Activated CD4-positive, alpha-beta T cell treated with anti-CD3 and anti-CD28 coated beads for 36 hours (primary cell): ENCODE data around the gene LTBP4. TPM values are rescaled to one million over a fixed set of nuclear protein-coding genes. Genes with fewer than 3 reads are reported as not detected.

Experiments used
- ATAC-seq: fragments of 200-7000 bp; cut with Tn5 transposase; one replicate; pipeline ENCODE4 v1.10.0; 2021; ENCODE audit warnings: mild to moderate bottlenecking, moderate library complexity
- CTCF ChIA-PET: fragments of 350-600 bp; sonication (Branson Sonifier 250); formaldehyde crosslinking; loops from one replicate; lab custom pipeline; 2021; ENCODE audit warnings: antibody characterized with exemption; lab: Charles Lee
- POLR2A ChIA-PET: fragments of 350-600 bp; sonication (Branson Sonifier 250); formaldehyde crosslinking; loops from one replicate; lab custom pipeline; 2021; ENCODE audit warnings: antibody characterized with exemption, inconsistent platforms; lab: Charles Lee
- DNase-seq: peaks from one replicate; pipeline ENCODE4 v3.0.0-alpha.2; 2020
- H3K27ac Mint-ChIP-seq: one replicate; pipeline ENCODE4 v1.8.0; 2021; ENCODE audit warnings: mixed read lengths
- H3K27me3 Mint-ChIP-seq: one replicate; pipeline ENCODE4 v1.8.0; 2021; ENCODE audit warnings: mixed read lengths
- H3K36me3 Mint-ChIP-seq: one replicate; pipeline ENCODE4 v1.8.0; 2021; ENCODE audit warnings: low read depth, mixed read lengths
- H3K4me1 Mint-ChIP-seq: one replicate; pipeline ENCODE4 v1.8.0; 2021; ENCODE audit warnings: mixed read lengths
- H3K4me3 Mint-ChIP-seq: one replicate; pipeline ENCODE4 v1.8.0; 2021; ENCODE audit warnings: mild to moderate bottlenecking, moderate library complexity, mixed read lengths
- H3K9me3 Mint-ChIP-seq: one replicate; pipeline ENCODE4 v1.8.0; 2021; ENCODE audit warnings: low read depth, mixed read lengths
- intact Hi-C, 2 experiments: fragments of 100-400 bp; cut with DNase I in 1 of 2; cut with micrococcal nuclease in 1 of 2; formaldehyde crosslinking; loops; one replicate each; pipeline versions ENCODE4 v1.14.2 to v1.15.1; 2022 to 2024; cut with DNase I, micrococcal nuclease
- total RNA-seq, 2 experiments: library from RNA; stranded (reverse); gene quantifications; one replicate each; pipeline ENCODE4 v1.2.3, GENCODE V29; 2021

Gene LTBP4
- total RNA-seq, 2 experiments from 2014 or later = 142 to 145 TPM

GRCh38 chr19:40671404-40671803 lies 70.2 kb downstream of the LTBP4 start:
- no peak for DNase-seq
- H3K4me3 Mint-ChIP-seq = no peak overlapping the region
- no peak for ATAC-seq
- H3K9me3 Mint-ChIP-seq = peaks cover 4% of the 10 kb centered on the region
- ChIA-PET CTCF (no interaction called here), POLR2A (no interaction called here)
- H3K36me3 Mint-ChIP-seq = peaks cover 32% of the 10 kb centered on the region
- intact Hi-C loops = no loop called here
- no peaks in the 10 kb centered on the region for H3K27me3 Mint-ChIP-seq
- H3K27ac Mint-ChIP-seq = no peak overlapping the region
- H3K4me1 Mint-ChIP-seq = peaks cover 6% of the 10 kb centered on the region

- Mint-ChIP-seq H3K4me1 (no peaks in the 10 kb centered on the region), H3K9me3 (peaks cover 4% of the 10 kb centered on the region), H3K4me3 (no peak overlapping the region), H3K27ac (no peak overlapping the region), H3K36me3 (peaks cover 29% of the 10 kb centered on the region), H3K27me3 (no peaks in the 10 kb centered on the region)
- intact Hi-C loops = no loop called here
- ChIA-PET CTCF (no interaction called here), POLR2A (no interaction called here)
- DNase-seq (no peak), ATAC-seq (no peak)
Observed at GRCh38 chr19:40672038-40672437, 70.9 kb downstream of the LTBP4 start.

GRCh38 chr19:40672573-40673299 lies 71.6 kb downstream of the LTBP4 start:
- H3K4me1 Mint-ChIP-seq = no peaks in the 10 kb centered on the region
- no peak overlapping the region for H3K27ac Mint-ChIP-seq
- ChIA-PET CTCF (no interaction called here), POLR2A (no interaction called here)
- no peak for ATAC-seq
- no peak for DNase-seq
- H3K36me3 Mint-ChIP-seq = peaks cover 33% of the 10 kb centered on the region
- H3K27me3 Mint-ChIP-seq = no peaks in the 10 kb centered on the region
- no peak overlapping the region for H3K4me3 Mint-ChIP-seq
- intact Hi-C loops = no loop called here
- peaks cover 4% of the 10 kb centered on the region for H3K9me3 Mint-ChIP-seq

- no peaks in the 10 kb centered on the region for H3K4me1 Mint-ChIP-seq
- ChIA-PET POLR2A (no interaction called here), CTCF (no interaction called here)
- H3K9me3 Mint-ChIP-seq = peaks cover 4% of the 10 kb centered on the region
- intact Hi-C loops = no loop called here
- no peak overlapping the region for H3K4me3 Mint-ChIP-seq
- H3K27ac Mint-ChIP-seq = no peak overlapping the region
- H3K27me3 Mint-ChIP-seq = no peaks in the 10 kb centered on the region
- peaks cover 35% of the 10 kb centered on the region for H3K36me3 Mint-ChIP-seq
- DNase-seq (no peak), ATAC-seq (no peak)
Observed at GRCh38 chr19:40673397-40673796, 72.2 kb downstream of the LTBP4 start.

- Mint-ChIP-seq H3K4me3 (no peak overlapping the region), H3K36me3 (peaks cover 27% of the 10 kb centered on the region), H3K27ac (no peak overlapping the region), H3K27me3 (no peaks in the 10 kb centered on the region), H3K4me1 (no peaks in the 10 kb centered on the region), H3K9me3 (no peaks in the 10 kb centered on the region)
- ATAC-seq (no peak), DNase-seq (no peak)
- ChIA-PET CTCF (no interaction called here), POLR2A (no interaction called here)
- intact Hi-C loops = no loop called here
Observed at GRCh38 chr19:40674291-40674690, 73.1 kb downstream of the LTBP4 start.

GRCh38 chr19:40677156-40677555 lies 76.0 kb downstream of the LTBP4 start:
- intact Hi-C loops = no loop called here
- Mint-ChIP-seq H3K27me3 (no peaks in the 10 kb centered on the region), H3K4me1 (no peaks in the 10 kb centered on the region), H3K36me3 (peaks cover 20% of the 10 kb centered on the region), H3K4me3 (no peak overlapping the region), H3K9me3 (no peaks in the 10 kb centered on the region), H3K27ac (no peak overlapping the region)
- ATAC-seq (no peak), DNase-seq (no peak)
- CTCF ChIA-PET = no interaction called here
- POLR2A ChIA-PET = no interaction called here

Other genes with a start within 250 kb of the LTBP4 start
- under 1 TPM in 1 of 2 experiments, not detected in 1; 0.09 TPM for gene HIPK4, start 211.2 kb upstream of the LTBP4 start, total RNA-seq
- 1 to 10 TPM; 1.0 to 1.4 TPM for gene PRX, start 188.0 kb upstream of the LTBP4 start, total RNA-seq
- 10 to 100 TPM; 10.0 to 14.7 TPM for gene SERTAD1, start 175.4 kb upstream of the LTBP4 start, total RNA-seq
- 10 to 100 TPM in 1 of 2 experiments, 1 to 10 TPM in 1; 8.4 to 12.0 TPM for gene SERTAD3, start 157.0 kb upstream of the LTBP4 start, total RNA-seq
- gene BLVRB, start 135.6 kb upstream of the LTBP4 start, total RNA-seq = 10 to 100 TPM; 34.1 to 35.6 TPM
- 1 to 10 TPM; 2.4 to 2.5 TPM for gene SPTBN4, start 134.4 kb upstream of the LTBP4 start, total RNA-seq
- 100 to 1,000 TPM; 100 to 155 TPM for gene SHKBP1, start 24.5 kb upstream of the LTBP4 start, total RNA-seq
- gene NUMBL, start 89.3 kb downstream of the LTBP4 start, total RNA-seq = 10 to 100 TPM; 11.6 to 18.0 TPM
- 10 to 100 TPM; 21.2 to 29.9 TPM for gene COQ8B, start 115.5 kb downstream of the LTBP4 start, total RNA-seq
- gene ITPKC, start 115.7 kb downstream of the LTBP4 start, total RNA-seq = 1 to 10 TPM; 4.6 to 5.6 TPM
- gene ACTMAP, start 149.1 kb downstream of the LTBP4 start, total RNA-seq = 10 to 100 TPM; 15.0 to 18.0 TPM
- gene SNRPA, start 149.8 kb downstream of the LTBP4 start, total RNA-seq = 100 to 1,000 TPM; 245 to 465 TPM
- gene MIA, start 174.2 kb downstream of the LTBP4 start, total RNA-seq = under 1 TPM in 1 of 2 experiments, not detected in 1; 0.57 TPM
- gene RAB4B, start 176.9 kb downstream of the LTBP4 start, total RNA-seq = 10 to 100 TPM; 26.4 to 33.7 TPM
- gene EGLN2, start 197.8 kb downstream of the LTBP4 start, total RNA-seq = 10 to 100 TPM; 85.6 to 86.6 TPM
- not detected for gene CYP2A6, start 249.1 kb downstream of the LTBP4 start, total RNA-seq